HG02763 (cell line): ENCODE measurements around the gene TNFRSF17.

Source experiments
- ATAC-seq: cut with Tn5 transposase; IDR thresholded peaks from one replicate; pipeline ENCODE4 v1.9.1; 2021; ENCODE audit warnings: mild to moderate bottlenecking, moderate library complexity; ENCODE audit not compliant: unreplicated experiment

The TNFRSF17 gene

GRCh38 chr16:12000032-12000431, 35.0 kb downstream of the TNFRSF17 start:
- ATAC-seq, result no peak

GRCh38 chr16:12002447-12003006, 37.5 kb downstream of the TNFRSF17 start:
- no peak for ATAC-seq

- ATAC-seq, result no peak
Measured at GRCh38 chr16:12006637-12007036, 41.6 kb downstream of the TNFRSF17 start.

GRCh38 chr16:12009462-12009861, 44.5 kb downstream of the TNFRSF17 start:
- no peak for ATAC-seq

DNA sequence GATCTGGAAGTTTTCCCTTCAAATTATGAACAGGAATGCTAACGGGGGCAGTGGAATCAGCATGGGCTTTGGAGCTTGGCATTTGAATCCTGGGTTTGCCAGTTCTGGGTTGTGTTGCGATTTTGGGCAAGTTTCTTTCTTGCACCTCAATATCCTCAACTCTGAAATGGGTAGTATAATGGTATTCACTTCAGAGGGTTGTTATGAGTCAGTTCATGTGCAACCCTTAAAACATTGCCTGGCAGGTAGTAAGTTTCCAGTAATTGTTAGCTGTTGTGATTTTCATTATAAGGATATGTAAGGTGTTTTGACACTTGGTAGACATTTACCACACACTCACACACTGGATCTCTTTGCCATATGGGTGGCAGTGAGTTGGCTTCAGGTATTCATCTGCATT, 44.9 kb downstream of the TNFRSF17 start:
- ATAC-seq, result no peak

- ATAC-seq, result no peak
Measured at GRCh38 chr16:12010388-12011251, 45.6 kb downstream of the TNFRSF17 start.

DNA sequence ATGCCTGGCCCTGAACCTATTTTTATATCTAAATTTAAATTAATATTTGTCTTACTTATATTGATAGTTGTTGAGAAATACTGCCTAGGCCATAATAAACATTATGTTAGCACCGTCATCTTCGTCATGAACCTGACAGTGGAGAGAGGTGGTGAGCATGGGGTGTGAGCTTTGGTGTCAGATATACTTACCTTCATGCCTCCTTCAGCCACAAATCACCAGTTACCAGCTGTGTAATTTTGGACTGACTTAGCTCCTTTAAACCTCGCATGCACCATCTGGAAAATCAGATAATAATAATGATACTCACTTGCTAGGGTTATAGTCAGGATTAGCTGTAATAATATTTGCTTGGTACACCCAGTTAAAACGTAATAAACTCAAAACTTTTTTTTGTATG, 46.6 kb downstream of the TNFRSF17 start:
- no peak for ATAC-seq

DNA sequence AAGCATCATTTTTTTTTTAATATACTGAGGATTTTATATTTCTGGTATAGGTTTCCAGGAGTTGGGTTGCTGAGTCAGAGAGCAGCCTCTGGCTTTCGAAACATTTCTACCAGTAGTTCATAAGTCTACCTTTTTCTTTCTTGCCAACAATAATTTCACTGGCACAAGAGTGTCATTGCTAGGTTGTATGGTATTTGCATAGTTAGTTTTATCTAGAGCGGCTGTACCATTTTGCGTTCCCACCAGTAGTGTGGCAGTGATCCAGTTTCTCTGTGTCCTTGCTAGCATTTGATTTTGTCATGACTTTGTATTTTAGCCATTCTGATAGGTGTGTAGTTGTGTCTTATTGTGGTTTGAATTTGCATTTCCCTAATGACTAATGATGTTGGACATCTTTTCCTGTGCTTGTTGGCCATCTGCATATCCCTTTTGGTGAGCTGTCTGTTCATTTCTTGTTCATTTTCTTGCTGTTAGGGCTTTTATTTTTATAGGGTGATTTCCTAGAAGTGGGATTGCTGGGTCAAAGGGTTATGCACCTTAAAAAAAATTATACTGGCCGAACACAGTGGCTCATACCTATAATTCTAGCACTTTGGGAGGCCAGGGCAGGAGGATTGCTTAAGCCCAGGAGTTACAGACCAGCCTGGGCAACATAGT, 51.4 kb downstream of the TNFRSF17 start:
- no peak for ATAC-seq

GRCh38 chr16:12017558-12017957, 52.5 kb downstream of the TNFRSF17 start:
- ATAC-seq, result no peak
